A549 treated with RU486 at 1 μM for 4 hours (cell line): Measurements from ENCODE around the gene PCBP4. TPM values are rescaled to one million over a fixed set of nuclear protein-coding genes. Genes with fewer than 3 reads are reported as not detected.

Experiments used
- total RNA-seq: library from RNA; stranded (reverse); fragments of 200-300 nt; extraction: Qiagen RNA extraction; gene quantifications from 5 replicates; pipeline ENCODE4 v1.2.3, GENCODE V29; 2022; ENCODE audit warnings: low read depth

The PCBP4 gene
- total RNA-seq = 9.7 to 14.6 TPM (median 12.6 TPM) in 5 replicates

DNA sequence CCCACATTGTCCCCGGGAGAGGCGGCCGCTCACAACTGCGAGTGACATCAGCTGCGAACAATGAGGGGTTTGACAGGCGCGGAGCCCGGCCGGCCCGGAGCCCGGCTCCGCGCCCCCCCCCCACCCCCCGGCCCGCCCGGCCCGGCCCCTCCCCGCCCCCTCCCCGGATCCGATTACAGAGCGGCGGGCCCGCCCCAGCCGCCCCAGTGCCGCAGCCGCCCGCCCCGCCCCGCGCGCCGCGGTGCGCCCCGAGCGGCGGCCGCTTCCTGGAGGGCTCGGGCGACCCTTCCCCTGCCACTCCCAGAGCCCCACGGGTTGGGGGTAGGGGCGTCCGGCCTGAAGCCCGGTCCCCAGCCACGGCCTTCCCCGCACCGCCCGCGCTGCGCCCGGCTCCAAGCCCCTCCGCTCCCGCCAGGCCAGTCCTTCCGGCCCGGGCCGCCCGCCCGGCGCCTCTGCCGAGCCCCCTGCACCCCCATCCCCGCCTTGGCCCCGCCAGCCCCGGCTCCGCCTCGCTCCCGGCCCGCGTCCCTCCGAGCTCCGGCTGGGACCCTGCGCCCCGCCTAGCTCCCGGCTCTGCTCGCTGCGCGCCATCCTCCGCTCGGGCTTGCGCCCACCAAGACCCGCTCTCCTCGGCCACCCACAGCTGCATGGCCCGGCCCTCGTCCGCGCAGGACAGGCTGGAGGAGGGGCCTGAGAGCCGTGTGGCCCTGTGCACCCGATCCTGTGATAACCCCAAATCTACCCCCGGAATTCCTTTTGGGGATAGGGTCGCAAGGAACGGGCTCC lies at the start of gene PCBP4:
Gene PCBP4 (minus strand): TSS at position 71 of the 786 bp plus-strand sequence. CDS start 6,214 bp downstream, outside the sequence.

DNA sequence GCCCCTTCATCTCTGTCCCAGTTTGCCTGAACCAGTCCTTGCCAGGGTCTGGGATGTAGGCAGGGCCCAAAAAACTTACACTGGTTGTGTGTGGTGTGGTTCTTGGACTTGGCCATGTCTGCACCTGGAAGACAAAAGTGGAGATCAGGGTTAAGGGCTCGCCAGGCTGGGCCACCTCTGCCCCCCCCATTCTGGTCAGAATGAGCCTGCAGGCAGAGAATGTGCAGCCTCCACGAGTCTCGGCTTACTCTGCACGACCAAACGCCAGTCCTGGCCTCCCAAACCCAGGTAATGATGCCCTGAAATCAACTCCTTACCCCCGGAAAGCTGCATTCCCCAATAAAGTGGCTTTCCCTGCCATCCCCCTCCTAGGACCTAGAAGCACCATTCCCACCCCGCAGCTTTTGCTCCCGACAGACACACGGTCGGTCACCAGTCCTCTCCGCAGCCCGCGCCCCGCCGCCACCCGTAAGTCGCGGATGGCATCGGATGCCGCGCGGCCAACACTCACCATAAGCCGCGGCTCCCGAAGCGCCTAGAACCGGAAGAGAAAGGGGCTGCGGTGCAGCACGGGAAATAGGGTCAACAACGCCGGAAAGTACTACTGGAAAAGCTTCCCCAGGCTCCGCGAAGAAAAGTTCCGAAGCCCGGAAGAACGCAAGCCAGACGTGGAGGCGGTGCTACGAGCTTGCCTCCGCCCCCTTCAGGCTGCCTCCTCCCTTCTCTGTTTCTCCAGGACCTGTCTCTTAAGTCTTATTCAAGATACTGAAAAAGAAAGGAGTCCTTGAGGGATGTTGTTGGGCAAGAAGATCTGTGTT lies 28.3 kb upstream of the PCBP4 start, which contains the start of gene RPL29:
Gene RPL29 (minus strand): TSS at position 550 of the 818 bp plus-strand sequence. CDS start 434 bp downstream, at position 116.

DNA sequence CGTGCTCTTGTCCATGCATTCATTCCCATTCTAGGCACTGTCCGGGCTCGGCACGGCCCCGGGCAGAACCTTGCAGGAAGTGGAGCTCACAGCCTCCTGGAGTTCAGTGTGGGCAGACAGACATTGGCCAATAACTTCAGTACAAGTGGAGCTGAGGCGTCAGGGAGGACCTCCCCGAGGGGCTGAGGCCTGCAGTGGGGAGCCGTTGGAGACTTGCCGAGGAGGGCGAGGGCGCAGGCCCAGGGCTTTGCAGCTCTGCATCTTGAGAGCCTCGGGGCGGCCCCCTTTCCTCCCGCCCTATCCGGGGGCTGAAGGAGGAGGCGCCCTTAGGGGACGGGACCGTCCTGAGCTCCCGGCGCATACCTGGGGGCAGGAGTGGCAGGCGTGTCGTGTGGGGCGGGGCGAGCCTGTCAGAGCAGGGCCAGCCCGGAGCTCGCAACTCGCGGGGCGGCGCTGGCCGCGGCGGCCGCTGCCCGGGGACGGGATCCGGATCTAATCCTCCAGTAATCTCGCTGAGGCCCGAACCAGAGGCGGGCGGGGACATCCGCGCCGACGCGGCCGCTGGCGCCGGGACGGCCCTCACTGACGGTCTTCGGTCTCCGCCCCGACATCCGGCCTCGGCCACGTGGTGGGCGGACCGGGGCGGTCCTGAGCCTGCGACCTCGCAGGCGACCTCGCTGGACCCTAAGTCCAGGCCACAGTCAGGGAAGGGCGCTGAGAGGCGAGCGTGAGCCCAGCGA lies 15.8 kb upstream of the PCBP4 start, which contains the start of gene ACY1:
Gene ACY1 (plus strand): TSS at position 698 of the 740 bp plus-strand sequence. CDS start 530 bp downstream, outside the sequence.

DNA sequence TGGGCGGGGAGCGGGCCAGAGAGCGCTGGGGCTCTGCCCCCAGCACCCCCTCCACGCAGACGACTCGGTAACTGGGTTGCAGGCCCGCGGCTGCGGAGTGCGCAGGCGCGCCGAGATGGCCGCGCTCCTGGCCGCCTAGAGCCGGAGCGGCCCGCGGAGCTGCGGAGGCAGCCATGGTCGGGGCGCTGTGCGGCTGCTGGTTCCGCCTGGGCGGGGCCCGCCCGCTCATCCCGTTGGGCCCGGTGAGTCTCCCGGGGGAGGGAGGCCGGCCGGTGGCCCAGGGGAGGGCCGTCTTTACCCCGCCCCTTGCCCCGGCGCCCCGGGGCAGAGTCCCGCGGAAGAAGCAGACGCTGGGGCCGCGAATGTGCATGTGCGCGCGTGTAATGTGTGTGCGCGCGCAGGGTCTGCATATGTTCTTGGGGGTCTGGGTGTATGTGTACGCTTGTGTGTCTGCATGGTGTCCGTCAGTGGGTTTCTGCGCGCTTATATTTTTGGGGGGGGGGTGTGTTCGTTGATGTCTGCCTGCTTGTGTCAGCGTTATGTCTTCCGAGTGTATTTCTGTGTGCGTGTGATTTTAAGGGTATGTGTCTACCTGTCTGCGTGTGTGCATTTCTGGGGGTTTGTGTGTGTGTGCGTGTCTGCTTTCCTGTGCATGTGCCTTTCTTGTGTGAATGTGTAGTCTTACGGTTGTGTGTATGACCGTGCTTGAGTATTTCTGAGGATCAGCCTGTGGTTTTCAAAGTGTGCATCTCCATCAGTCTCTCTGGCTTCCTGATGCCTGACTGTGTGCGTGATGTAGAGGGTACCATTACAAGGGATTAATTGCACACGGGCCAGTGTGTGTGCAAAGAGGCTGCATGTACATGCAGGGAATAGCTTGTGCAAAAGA lies 8.0 kb upstream of the PCBP4 start, which contains the start of gene ABHD14A:
Gene ABHD14A (plus strand): TSS at position 102 of the 889 bp plus-strand sequence. CDS start 72 bp downstream, at position 174.

DNA sequence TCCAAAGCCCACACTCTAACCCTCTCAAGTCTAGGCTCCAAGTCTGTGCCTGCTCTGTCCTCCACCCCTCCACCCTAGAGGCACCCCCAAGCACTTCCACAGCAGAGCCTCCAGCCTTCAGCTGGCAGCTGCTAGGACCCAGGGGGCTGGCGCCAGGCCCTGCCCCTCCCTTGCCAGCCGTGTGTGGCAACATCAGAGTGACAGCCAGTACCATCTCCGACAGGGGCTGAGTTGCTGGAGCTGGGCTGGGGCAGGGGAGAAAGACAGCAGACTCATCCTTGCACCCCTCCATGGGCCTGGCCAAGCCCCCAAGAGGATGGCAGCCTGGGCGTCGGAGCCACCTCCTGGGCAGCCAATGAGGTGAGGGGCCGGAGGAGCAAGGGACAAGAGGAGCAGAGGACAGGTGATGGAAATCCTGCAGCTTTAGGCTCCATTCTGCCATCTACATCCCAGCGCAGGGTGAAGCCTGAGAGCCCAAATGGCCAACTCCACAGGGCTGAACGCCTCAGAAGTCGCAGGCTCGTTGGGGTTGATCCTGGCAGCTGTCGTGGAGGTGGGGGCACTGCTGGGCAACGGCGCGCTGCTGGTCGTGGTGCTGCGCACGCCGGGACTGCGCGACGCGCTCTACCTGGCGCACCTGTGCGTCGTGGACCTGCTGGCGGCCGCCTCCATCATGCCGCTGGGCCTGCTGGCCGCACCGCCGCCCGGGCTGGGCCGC lies 11.9 kb downstream of the PCBP4 start, which contains the start of gene GPR62:
Gene GPR62 (plus strand): TSS at position 207 of the 718 bp plus-strand sequence. CDS start 272 bp downstream, at position 479.

DNA sequence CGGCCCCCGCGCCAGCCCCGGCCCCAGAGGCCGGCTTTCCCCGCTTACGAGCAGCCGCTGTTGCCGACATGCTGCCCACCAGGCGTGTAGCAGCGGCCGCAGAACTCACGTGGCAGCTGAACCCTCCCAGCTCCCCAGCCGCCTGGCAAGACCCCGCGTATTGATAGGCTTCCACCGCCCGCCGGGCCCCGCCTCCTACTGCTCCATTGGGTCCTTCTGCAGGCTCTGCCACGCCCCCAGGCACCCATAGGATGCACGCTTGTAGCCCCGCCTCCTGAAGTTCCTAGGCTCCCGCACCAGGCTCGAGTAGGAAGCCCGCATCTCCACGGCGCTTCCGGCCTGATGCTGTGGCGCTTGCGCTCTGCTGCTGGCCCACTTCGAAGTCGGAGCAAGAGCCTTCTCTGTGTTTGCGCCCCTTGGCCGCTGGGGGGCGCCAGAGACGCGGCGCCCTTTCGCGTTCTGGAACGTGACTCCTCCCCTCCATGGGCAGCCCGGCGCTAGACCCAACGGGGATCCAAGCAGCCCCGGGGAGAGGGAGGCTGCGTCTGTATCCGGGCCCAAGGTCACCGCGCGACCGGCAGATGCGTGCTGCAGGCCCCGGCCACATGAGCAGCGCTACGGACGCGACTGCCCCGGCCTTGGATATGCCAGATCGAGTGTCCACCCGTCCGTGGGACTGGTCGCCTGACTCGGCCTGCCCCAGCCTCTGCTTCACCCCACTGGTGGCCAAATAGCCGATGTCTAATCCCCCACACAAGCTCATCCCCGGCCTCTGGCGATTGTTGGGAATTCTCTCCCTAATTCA lies 25.3 kb downstream of the PCBP4 start, which contains the start of the genes PARP3 and RRP9:
Gene PARP3 (plus strand): TSS at position 566 of the 805 bp plus-strand sequence. CDS start 993 bp downstream, outside the sequence.
Gene RRP9 (minus strand): TSS at position 107 of the 805 bp plus-strand sequence. CDS start 37 bp downstream, at position 70.

Other genes with a start within 250 kb of the PCBP4 start
- not detected in 5 replicates for gene IQCF6, start 188.2 kb downstream of the PCBP4 start, total RNA-seq
- gene IQCF2, start 105.8 kb downstream of the PCBP4 start, total RNA-seq = not detected in 5 replicates
- not detected in 5 replicates for gene IQCF5, start 91.9 kb downstream of the PCBP4 start, total RNA-seq
- not detected in 5 replicates for gene IQCF1, start 64.1 kb downstream of the PCBP4 start, total RNA-seq
- gene RRP9, start 25.6 kb downstream of the PCBP4 start, total RNA-seq = 36.4 to 52.7 TPM (median 48.3 TPM) in 5 replicates
- 8.5 to 10.2 TPM (median 9.8 TPM) in 5 replicates for gene PARP3, start 25.1 kb downstream of the PCBP4 start, total RNA-seq
- not detected in 5 replicates for gene GPR62, start 12.1 kb downstream of the PCBP4 start, total RNA-seq
- gene ABHD14B, start 6.6 kb upstream of the PCBP4 start, total RNA-seq = 22.8 to 35.9 TPM (median 30.6 TPM) in 5 replicates
- gene ABHD14A, start 7.6 kb upstream of the PCBP4 start, total RNA-seq = 12.1 to 17.2 TPM (median 16.4 TPM) in 5 replicates
- 19.4 to 26.7 TPM (median 23.6 TPM) in 5 replicates for gene ACY1, start 16.1 kb upstream of the PCBP4 start, total RNA-seq
- 1,331 to 1,486 TPM (median 1,343 TPM) in 5 replicates for gene RPL29, start 28.4 kb upstream of the PCBP4 start, total RNA-seq
- 14.0 to 17.9 TPM (median 15.9 TPM) in 5 replicates for gene DUSP7, start 89.1 kb upstream of the PCBP4 start, total RNA-seq
- 15.2 to 19.4 TPM (median 18.7 TPM) in 5 replicates for gene POC1A, start 187.0 kb upstream of the PCBP4 start, total RNA-seq
- gene ALAS1, start 230.7 kb upstream of the PCBP4 start, total RNA-seq = 48.4 to 57.6 TPM (median 54.7 TPM) in 5 replicates